Colonic mucosa (tissue), 4 donors: ENCODE results near the gene TMTC2. TPM values are rescaled to one million over a fixed set of nuclear protein-coding genes. Genes with fewer than 3 reads are reported as not detected.

ENCODE experiments used
- DNase-seq: peaks from one replicate; pipeline ENCODE4 v3.0.0-alpha.2; 2020
- H3K27ac ChIP-seq: fragments of 200-600 bp; one replicate; pipeline ENCODE4 v1.8.0; 2021
- H3K27me3 ChIP-seq: fragments of 200-600 bp; one replicate; pipeline ENCODE4 v1.8.0; 2021
- H3K36me3 ChIP-seq: fragments of 200-600 bp; one replicate; pipeline ENCODE4 v1.8.0; 2021
- H3K4me1 ChIP-seq: fragments of 200-600 bp; one replicate; pipeline ENCODE4 v1.8.0; 2021; ENCODE audit warnings: mild to moderate bottlenecking
- H3K4me3 ChIP-seq: fragments of 200-600 bp; one replicate; pipeline ENCODE4 v1.8.0; 2021
- H3K9ac ChIP-seq, 2 donors: one replicate each; pipeline ENCODE4 v1.7.0; 2013; ENCODE audit warnings: control low read depth in 2 of 2, low read depth in 2 of 2, low read length in 2 of 2
- H3K9me3 ChIP-seq: fragments of 200-600 bp; one replicate; pipeline ENCODE4 v1.8.0; 2021
- CTCF ChIP-seq: fragments of 200-600 bp; IDR thresholded peaks from one replicate; pipeline ENCODE4 v1.8.0; 2022; ENCODE audit warnings: antibody characterized with exemption, mild to moderate bottlenecking
- intact Hi-C: fragments of 100-400 bp; cut with DNase I; formaldehyde crosslinking; loops from one replicate; pipeline ENCODE4 v1.14.1; 2022
- total RNA-seq, 2 donors: library from RNA; stranded (reverse); fragmentation: NEBNext Ultra II Directional in 1 of 2; extraction: Animal tissue kit (Norgen Biotek cat#: 25700) in 1 of 2; gene quantifications; one replicate each; pipeline ENCODE4 v1.2.1, GENCODE V29; 2021
- donor health status: healthy.
- donor health status: DM: no; HTN: no; CAD: no.
- donor health status: DM: no; HTN: no; CAD: no.

TMTC2 gene
- total RNA-seq, 2 donors from 2014 or later = 12.2 to 20.6 TPM

DNA sequence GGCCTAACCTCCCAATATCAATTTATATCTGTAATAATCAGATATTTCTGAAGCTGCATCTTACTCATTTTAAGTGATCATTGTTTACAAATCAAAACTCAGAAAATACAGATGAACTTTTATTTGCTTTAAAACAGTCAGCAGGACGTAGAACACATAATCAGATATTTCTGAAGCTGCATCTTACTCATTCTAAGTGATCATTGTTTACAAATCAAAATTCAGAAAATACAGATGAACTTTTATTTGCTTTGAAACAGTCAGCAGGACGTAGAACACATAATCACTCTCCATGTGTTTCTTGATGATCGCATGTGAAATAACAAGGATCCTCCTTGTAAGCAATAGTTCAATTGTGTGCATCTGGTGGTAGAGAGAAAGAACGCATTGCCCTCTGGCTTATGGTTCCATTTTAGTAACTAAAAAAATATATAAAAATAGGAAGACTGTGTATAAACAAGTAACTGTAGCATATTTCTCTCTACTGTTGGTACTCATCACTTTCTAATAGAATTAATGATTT, 15.0 kb upstream of the TMTC2 start:
- Histone ChIP-seq H3K9me3 (no peaks in the 10 kb centered on the region), H3K36me3 (no peaks in the 10 kb centered on the region), H3K4me1 (no peaks in the 10 kb centered on the region), H3K4me3 (no peak overlapping the region), H3K9ac (no peak overlapping the region), H3K27ac (no peak overlapping the region), H3K27me3 (no peaks in the 10 kb centered on the region)
- intact Hi-C loops = no loop called here
- no peak for TF ChIP-seq CTCF
- DNase-seq = no peak

- DNase-seq = no peak
- H3K9me3 ChIP-seq = no peaks in the 10 kb centered on the region
- intact Hi-C loops = no loop called here
- H3K27ac ChIP-seq = no peak overlapping the region
- no peak for TF ChIP-seq CTCF
- no peak overlapping the region for H3K9ac ChIP-seq
- H3K4me1 ChIP-seq = no peaks in the 10 kb centered on the region
- no peaks in the 10 kb centered on the region for H3K36me3 ChIP-seq
- H3K4me3 ChIP-seq = no peak overlapping the region
- no peaks in the 10 kb centered on the region for H3K27me3 ChIP-seq
These were observed 13.8 kb upstream of the TMTC2 start for GRCh38 chr12:82672811-82673495.

DNA sequence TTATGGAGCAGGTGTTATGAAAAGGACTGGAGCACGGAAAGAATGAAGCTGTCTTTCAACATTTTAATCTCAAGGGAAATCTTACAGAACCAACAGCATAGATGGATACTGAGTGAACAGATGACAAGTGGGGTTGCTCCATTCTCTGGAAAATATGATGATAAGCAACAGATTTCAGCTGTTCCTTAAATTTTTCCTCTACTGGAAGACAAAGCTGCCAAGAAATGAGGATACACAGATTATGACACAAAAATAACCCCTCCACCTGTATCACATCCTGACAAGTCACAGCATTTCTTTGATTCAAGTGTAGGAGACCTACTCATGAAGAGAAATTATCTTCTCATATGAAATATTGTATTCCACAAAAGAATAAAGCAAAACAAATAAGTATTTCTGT, 13.0 kb upstream of the TMTC2 start:
- intact Hi-C loops = no loop called here
- H3K27ac ChIP-seq = no peak overlapping the region

DNA sequence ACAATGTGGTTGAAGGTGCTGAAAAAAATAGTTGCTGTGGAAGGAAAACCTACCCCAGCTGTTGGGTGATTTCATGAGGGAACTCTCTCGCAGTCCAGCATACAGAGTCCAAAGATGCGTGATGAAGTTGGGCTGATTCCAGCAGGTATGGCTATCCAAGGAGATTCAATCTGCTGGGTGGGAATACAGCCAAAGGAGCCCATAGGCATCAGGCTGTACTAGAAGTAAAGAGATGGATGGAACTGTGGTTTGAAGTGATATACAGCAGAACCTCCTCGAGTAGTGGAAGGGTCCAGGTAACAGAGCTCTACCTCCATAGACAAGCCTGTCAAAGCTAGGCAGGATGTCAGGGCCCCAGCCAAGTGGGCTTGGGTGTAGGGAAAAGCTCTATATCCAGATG, 11.5 kb upstream of the TMTC2 start:
- H3K27me3 ChIP-seq = no peaks in the 10 kb centered on the region
- H3K9ac ChIP-seq = no peak overlapping the region
- intact Hi-C loops = no loop called here

More for the DNA sequence above, 13.0 kb upstream of the TMTC2 start:
- no peak for DNase-seq
- Histone ChIP-seq H3K4me3 (no peak overlapping the region), H3K9ac (no peak overlapping the region), H3K36me3 (no peaks in the 10 kb centered on the region), H3K9me3 (no peaks in the 10 kb centered on the region), H3K27me3 (no peaks in the 10 kb centered on the region), H3K4me1 (no peaks in the 10 kb centered on the region)
- TF ChIP-seq CTCF = no peak

DNA sequence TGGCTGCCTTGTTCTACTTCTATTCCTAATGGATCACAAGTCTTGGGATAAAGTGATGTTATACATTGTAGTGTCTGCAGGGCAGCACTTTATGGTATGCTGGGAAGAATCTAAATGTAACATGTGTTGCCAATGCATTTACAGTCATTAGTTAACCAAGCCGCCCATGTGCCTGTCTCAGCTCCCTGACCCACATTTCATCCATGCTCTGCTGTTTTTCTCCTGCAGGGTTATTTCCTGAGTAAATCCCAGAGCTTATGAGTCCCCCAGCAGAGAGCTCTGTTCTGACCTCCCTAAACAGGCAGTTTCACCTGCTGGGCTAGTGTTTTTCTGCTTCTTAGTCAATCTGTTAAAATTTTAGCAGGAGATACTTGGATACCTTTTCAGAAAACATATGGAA, 4.4 kb upstream of the TMTC2 start:
- DNase-seq = no peak
- no peaks in the 10 kb centered on the region for H3K27me3 ChIP-seq
- H3K4me3 ChIP-seq = no peak overlapping the region
- H3K9me3 ChIP-seq = no peaks in the 10 kb centered on the region
- no peak for TF ChIP-seq CTCF
- H3K9ac ChIP-seq = no peak overlapping the region
- intact Hi-C loops = loop anchor here (10.0 kb wide), 2 partner anchors 212 to 1142 kb away; no protein-coding TSS in a partner anchor
- peaks cover 4% of the 10 kb centered on the region for H3K4me1 ChIP-seq
- no peak overlapping the region for H3K27ac ChIP-seq
- H3K36me3 ChIP-seq = no peaks in the 10 kb centered on the region

More for the DNA sequence above, 11.5 kb upstream of the TMTC2 start:
- Histone ChIP-seq H3K36me3 (no peaks in the 10 kb centered on the region), H3K27ac (no peak overlapping the region), H3K4me1 (no peaks in the 10 kb centered on the region), H3K9me3 (no peaks in the 10 kb centered on the region), H3K4me3 (no peak overlapping the region)
- no peak for TF ChIP-seq CTCF
- DNase-seq = no peak
